Central memory CD8-positive, alpha-beta T cell (primary cell): ENCODE measurements around the gene IRS2.

Source experiments
- ATAC-seq: fragments of 150-1000 bp; cut with Tn5 transposase; replicated peaks from 2 replicates; pipeline ENCODE4 v1.10.0; 2022; ENCODE audit warnings: mild to moderate bottlenecking, moderate FRiP score, moderate number of reproducible peaks; ENCODE audit not compliant: poor library complexity, severe bottlenecking; ENCODE audit errors: extremely low read depth
- DNase-seq, 2 donors: peaks; one replicate each; pipeline ENCODE4 v3.0.0; 2021; ENCODE audit warnings: low spot score in 2 of 2
- H3K27ac Mint-ChIP-seq: one replicate; pipeline ENCODE4 v1.8.0; 2022; ENCODE audit warnings: low read depth, mild to moderate bottlenecking, moderate library complexity, mixed read lengths
- H3K27me3 Mint-ChIP-seq: one replicate; pipeline ENCODE4 v1.8.0; 2022; ENCODE audit warnings: mixed read lengths
- H3K36me3 Mint-ChIP-seq: one replicate; pipeline ENCODE4 v1.8.0; 2022; ENCODE audit warnings: mild to moderate bottlenecking, moderate library complexity, mixed read lengths; ENCODE audit not compliant: insufficient read depth
- H3K4me1 Mint-ChIP-seq: one replicate; pipeline ENCODE4 v1.8.0; 2022; ENCODE audit warnings: mixed read lengths
- H3K4me3 Mint-ChIP-seq: one replicate; pipeline ENCODE4 v1.8.0; 2022; ENCODE audit warnings: mild to moderate bottlenecking, moderate library complexity, mixed read lengths
- H3K9me3 Mint-ChIP-seq: one replicate; pipeline ENCODE4 v1.8.0; 2022; ENCODE audit warnings: mixed read lengths

Gene IRS2

DNA sequence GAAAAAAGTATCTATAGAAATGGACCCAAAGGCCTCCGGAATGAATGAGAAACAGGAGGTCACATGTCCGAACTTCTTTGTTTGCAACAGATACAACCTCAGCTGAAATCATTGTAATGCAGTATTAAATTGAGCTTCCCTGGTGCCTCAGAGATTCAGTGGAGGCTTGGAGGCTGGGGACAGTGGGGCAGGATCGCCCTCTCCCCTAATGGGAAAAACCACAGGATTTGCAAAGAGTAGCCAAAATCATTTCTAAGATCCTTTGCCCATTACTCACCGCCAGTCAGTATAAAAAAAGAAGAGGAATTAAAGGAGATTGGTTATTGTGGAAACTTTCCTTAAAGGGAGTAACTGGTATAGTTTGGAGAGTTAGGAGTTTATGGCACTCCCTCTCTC is 30.4 kb upstream of the IRS2 start:
- H3K27ac Mint-ChIP-seq: no peak overlapping the region
- H3K4me3 Mint-ChIP-seq: no peak overlapping the region
- H3K27me3 Mint-ChIP-seq: peaks cover 9% of the 10 kb centered on the region
- H3K4me1 Mint-ChIP-seq: peaks cover 5% of the 10 kb centered on the region
- H3K9me3 Mint-ChIP-seq: peaks cover 10% of the 10 kb centered on the region
- H3K36me3 Mint-ChIP-seq: no peaks in the 10 kb centered on the region
- no peak for DNase-seq
- no peak for ATAC-seq

DNA sequence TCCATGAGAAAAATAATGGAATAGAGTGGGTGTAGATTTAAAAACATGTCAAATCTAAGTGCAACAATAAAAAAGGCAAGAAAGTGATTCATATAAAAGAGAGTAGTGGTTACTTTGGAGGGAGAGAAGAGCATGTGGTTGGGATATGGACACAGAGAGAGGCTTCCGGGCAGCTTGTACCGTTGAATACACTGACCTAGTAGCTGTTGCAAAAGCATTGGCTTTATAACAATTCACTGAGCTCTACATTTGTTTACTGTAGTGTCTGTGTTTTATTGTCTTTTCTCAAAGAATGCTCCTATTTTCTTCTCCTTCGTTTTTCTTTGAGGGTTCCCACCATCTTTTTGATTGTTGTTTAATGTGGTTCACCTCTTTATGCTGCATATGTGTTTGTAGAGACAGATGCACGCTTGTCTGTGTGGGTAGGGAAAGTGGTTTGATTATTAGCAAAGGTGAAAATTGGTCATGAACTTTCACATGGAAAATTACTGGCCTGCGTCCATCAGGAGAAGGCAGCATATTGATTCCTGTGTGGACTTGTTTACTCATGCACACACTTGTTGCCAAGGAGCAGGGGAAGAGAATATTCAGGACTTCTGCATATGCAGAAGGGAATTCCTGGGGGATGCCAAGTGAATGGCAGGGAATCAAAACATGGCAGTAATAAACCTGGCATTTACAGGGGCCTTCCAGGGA is 29.9 kb upstream of the IRS2 start:
- no peak overlapping the region for H3K4me3 Mint-ChIP-seq
- H3K4me1 Mint-ChIP-seq: peaks cover 3% of the 10 kb centered on the region
- H3K36me3 Mint-ChIP-seq: no peaks in the 10 kb centered on the region
- H3K9me3 Mint-ChIP-seq: peaks cover 8% of the 10 kb centered on the region
- DNase-seq (no peak), ATAC-seq (no peak)
- peaks cover 9% of the 10 kb centered on the region for H3K27me3 Mint-ChIP-seq
- no peak overlapping the region for H3K27ac Mint-ChIP-seq

DNA sequence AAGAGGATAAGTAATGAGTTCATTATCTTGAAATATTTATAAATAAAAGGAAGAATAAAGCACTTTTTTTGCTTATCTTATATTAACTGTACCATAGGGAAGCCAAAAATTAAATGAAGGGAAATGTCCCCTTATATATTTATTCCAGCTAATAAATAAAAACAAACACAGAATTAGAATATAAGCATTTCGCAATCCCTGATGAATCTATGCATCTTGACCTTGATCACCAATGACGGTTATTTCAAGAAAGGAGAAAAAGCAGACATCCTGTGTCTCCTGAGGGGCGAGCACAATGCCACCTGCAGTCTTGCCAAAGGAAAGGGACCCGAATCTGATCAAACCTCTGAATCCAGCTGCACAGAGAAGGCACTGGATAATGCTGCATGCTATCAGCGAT is 29.3 kb upstream of the IRS2 start:
- DNase-seq (no peak), ATAC-seq (no peak)
- Mint-ChIP-seq H3K27ac (no peak overlapping the region), H3K27me3 (peaks cover 9% of the 10 kb centered on the region), H3K36me3 (no peaks in the 10 kb centered on the region), H3K4me1 (no peaks in the 10 kb centered on the region), H3K9me3 (peaks cover 4% of the 10 kb centered on the region), H3K4me3 (no peak overlapping the region)

DNA sequence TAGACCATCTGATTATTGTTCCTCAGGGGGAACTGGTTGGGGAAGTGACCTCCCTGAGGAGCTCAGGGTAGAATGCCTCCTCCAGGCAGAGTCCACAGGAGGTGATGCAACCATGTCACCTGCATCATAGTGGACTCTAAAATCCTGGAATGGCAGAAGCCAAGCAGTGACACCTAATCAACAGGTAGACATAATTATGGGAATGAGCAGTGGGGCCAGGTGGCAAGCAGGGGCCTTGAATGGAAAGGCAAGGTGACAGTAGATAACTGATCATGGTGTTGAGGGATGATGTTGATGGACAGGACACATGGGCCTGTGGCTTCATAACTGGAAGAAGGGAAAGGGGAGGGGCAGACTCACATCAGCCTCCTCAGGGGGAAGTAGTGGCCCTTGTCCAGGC is 27.3 kb upstream of the IRS2 start:
- Mint-ChIP-seq H3K4me3 (no peak overlapping the region), H3K9me3 (peaks cover 11% of the 10 kb centered on the region), H3K27me3 (peaks cover 9% of the 10 kb centered on the region), H3K4me1 (no peaks in the 10 kb centered on the region), H3K36me3 (no peaks in the 10 kb centered on the region), H3K27ac (no peak overlapping the region)
- DNase-seq (no peak), ATAC-seq (no peak)

DNA sequence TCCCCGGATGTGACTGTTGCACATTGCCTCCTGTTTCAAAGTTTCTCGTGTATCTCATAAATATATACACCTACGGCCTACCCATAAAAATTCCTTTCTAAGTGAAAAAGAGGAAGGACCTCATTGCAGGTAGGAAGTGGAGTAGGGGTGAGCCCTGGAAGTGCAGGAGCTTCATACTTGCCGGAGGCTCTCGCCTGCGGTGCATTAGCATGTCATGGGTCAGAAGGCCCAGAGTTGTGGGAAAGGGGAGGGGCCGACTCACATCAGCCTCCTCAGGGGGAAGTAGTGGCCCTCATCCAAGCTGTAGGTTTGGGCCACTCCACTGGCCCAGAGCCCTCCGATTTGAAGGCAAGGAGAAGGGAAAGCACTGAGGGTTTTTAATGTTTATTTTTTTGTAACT is 26.0 kb upstream of the IRS2 start:
- Mint-ChIP-seq H3K36me3 (no peaks in the 10 kb centered on the region), H3K4me3 (no peak overlapping the region), H3K9me3 (peaks cover 11% of the 10 kb centered on the region), H3K27me3 (peaks cover 9% of the 10 kb centered on the region), H3K4me1 (no peaks in the 10 kb centered on the region), H3K27ac (no peak overlapping the region)
- DNase-seq: no peak
- no peak for ATAC-seq

DNA sequence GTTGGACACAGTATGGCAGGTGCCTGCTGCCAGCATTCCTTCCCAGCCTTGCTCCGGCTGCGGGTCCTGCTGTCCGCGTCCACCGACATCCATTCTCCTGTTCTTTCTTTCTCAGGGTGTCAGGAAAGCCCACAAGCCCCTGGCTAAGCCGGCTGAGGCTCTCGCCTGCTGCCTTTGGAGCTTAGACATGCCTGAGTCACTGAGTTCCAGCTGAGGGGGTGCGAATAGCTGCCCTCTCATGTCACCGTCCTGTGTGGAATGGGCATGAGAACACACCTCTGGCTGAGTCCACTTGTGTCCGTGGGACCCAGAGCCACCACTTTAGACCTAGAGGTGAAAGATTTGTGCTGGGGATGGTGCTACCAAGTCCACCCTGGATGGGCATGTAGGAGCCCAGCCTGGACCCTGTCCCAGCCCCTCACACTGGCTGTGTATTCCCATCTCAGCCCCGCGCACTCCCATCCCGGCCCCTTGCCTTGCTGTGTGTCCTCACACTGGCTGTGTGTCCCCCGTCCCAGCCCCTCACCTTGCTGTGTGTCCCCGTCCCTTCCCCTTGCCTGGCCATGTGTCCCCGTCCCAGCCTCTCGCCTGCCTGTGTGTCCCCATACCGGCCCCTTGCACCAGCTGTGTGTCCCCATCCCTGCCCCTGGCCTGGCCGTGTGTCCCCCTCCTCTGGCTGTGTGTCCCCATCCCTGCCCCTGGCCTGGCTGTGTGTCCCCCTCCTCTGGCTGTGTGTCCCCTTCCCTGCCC is 24.6 kb upstream of the IRS2 start:
- Mint-ChIP-seq H3K27ac (no peak overlapping the region), H3K4me3 (no peak overlapping the region), H3K9me3 (peaks cover 6% of the 10 kb centered on the region), H3K4me1 (no peaks in the 10 kb centered on the region), H3K27me3 (peaks cover 9% of the 10 kb centered on the region), H3K36me3 (no peaks in the 10 kb centered on the region)
- no peak for DNase-seq
- no peak for ATAC-seq

DNA sequence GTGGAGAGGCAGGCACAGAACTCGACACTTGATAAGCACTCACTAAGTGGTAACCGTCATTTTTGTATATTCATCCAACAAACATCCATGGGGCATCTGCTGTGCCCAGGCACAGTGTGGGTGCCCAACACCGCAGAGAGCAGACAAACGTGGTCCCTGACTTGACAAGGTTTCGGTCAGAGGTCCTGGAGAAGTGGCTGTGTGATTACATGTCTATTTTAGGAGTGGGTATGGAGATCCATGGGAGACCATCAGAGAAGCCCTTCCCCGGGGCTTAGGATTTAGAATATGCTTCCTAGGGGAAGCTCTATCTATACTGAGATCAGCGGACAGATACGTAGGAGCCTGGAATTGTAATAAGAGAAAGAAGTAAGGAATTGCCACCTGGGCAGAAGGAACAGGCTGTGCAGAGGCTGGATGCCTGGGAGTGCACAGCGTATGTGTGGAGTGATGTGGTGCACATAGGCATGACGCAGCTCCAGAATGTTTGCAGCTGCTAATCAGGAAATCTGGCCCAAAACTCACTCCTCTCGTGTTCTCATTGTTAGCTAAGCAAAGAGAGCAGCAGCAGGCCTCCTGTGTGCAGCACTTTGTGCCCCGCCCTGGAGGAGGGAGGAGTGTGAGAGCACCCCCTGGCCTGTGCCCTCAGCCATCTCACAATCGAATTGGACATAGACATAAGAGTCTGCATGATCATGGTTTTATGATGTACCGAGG is 23.0 kb upstream of the IRS2 start:
- no peak for DNase-seq
- Mint-ChIP-seq H3K27ac (no peak overlapping the region), H3K4me1 (no peaks in the 10 kb centered on the region), H3K4me3 (no peak overlapping the region), H3K27me3 (peaks cover 9% of the 10 kb centered on the region), H3K9me3 (peaks cover 11% of the 10 kb centered on the region), H3K36me3 (no peaks in the 10 kb centered on the region)
- no peak for ATAC-seq

DNA sequence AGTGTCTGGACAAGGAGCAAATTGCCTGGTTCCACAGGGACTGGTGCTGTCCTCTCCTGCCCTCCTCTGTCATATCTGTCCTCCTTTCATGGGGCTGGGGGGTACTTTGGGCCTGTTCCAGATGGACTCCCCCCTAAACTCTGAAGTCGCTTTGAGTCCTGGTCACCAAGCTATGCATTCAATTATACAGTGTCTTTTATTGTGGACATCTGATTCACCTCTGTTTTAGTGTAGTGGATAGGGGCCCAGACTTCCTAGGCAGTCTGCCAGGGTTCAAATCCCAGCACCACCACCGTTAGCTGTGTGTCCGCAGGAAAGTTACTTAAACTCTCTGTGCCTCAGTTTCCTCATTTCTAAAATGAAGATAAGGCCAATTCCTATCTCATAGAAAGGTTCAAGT is 21.0 kb upstream of the IRS2 start:
- no peaks in the 10 kb centered on the region for H3K4me1 Mint-ChIP-seq
- H3K9me3 Mint-ChIP-seq: peaks cover 13% of the 10 kb centered on the region
- no peak for ATAC-seq

DNA sequence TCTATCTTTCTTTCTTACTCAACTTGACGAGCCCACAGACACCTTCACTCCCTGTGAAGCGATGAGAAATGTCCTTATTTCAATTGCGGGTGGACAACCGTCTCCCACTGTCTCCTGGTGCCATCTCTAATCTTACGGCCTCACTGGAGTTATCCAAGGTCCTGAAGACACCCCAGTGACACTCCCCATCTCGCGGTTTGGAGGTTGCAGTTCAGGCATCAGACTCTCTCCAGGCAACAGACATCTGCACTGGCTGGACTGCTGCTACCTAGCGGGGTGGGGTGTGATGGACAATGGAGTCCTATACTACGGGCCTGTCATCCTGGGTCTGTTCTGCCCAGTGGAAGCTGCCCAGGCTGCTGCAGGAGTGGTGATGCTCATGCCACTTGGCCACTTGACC is 18.3 kb upstream of the IRS2 start:
- Mint-ChIP-seq H3K4me1 (no peaks in the 10 kb centered on the region), H3K9me3 (peaks cover 13% of the 10 kb centered on the region), H3K4me3 (no peak overlapping the region), H3K36me3 (no peaks in the 10 kb centered on the region), H3K27me3 (no peaks in the 10 kb centered on the region), H3K27ac (no peak overlapping the region)
- DNase-seq: no peak
- no peak for ATAC-seq

More for the DNA sequence above, 21.0 kb upstream of the IRS2 start:
- H3K36me3 Mint-ChIP-seq: no peaks in the 10 kb centered on the region
- H3K27me3 Mint-ChIP-seq: no peaks in the 10 kb centered on the region
- H3K27ac Mint-ChIP-seq: no peak overlapping the region
- no peak overlapping the region for H3K4me3 Mint-ChIP-seq
- no peak for DNase-seq

DNA sequence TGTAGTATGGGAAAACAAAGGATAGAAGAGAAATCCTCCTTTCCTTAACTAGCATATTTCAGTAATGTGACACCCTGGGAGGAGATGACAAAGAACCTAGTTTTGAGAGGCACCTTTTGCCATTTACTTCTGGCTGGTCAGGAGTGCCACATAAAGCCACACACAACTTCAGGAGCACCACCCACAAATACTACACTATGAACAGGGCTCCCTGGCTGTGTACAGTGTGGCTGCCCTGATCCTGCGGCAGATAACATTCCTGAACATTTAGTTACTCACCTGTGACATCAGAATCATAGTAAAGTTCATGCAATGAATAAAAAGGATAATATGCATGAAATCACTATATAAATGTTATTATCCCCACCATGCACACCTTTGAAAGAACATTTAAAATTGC is 17.4 kb upstream of the IRS2 start:
- H3K27me3 Mint-ChIP-seq: no peaks in the 10 kb centered on the region
- H3K36me3 Mint-ChIP-seq: no peaks in the 10 kb centered on the region
- H3K27ac Mint-ChIP-seq: no peak overlapping the region
- H3K4me3 Mint-ChIP-seq: no peak overlapping the region
- H3K9me3 Mint-ChIP-seq: peaks cover 6% of the 10 kb centered on the region
- no peaks in the 10 kb centered on the region for H3K4me1 Mint-ChIP-seq
- ATAC-seq (no peak), DNase-seq (no peak)

DNA sequence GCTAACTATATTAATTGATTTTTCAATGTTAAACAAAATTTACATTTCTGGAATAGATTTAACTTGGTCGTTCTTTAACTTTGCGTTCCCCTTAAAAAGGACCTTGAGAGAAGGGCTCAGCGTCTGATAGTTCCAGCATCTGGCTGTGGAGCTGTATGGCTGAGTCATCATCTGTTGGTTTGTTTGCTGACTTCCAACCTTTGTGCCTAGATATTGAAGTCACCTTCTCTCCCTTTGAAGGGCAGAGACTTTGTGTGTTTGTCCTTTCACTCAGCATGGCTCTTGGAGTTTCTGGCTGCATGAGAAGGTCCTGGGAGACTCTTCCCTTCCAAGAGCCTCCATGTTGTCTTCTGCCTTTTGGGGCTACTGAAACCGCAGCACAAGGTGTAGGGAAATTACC is 16.6 kb upstream of the IRS2 start:
- no peak for DNase-seq
- H3K4me3 Mint-ChIP-seq: no peak overlapping the region
- H3K9me3 Mint-ChIP-seq: peaks cover 6% of the 10 kb centered on the region
- no peaks in the 10 kb centered on the region for H3K4me1 Mint-ChIP-seq
- ATAC-seq: no peak
- H3K27me3 Mint-ChIP-seq: no peaks in the 10 kb centered on the region
- H3K36me3 Mint-ChIP-seq: no peaks in the 10 kb centered on the region
- H3K27ac Mint-ChIP-seq: no peak overlapping the region

DNA sequence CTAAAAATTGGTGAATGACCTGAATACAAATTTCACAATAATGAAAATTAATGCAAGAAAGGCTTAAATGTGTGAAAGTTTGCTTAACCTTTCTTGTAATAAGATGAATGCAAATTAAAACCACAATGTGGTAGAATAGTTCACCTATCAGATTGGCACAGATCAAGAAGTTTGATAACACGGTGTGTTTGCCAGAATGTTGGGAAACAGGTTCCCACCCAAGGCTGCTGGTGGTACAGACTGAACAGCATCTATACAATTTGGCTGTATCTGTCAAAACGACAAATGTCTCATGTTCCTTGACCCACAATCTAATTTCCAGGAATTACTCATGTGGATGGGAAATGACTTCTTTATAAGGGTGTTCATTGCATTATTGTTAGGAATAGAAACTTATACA is 8.6 kb upstream of the IRS2 start:
- H3K27ac Mint-ChIP-seq: no peak overlapping the region
- ATAC-seq (no peak), DNase-seq (no peak)
- H3K36me3 Mint-ChIP-seq: no peaks in the 10 kb centered on the region
- peaks cover 8% of the 10 kb centered on the region for H3K27me3 Mint-ChIP-seq
- no peak overlapping the region for H3K4me3 Mint-ChIP-seq
- H3K4me1 Mint-ChIP-seq: no peaks in the 10 kb centered on the region
- H3K9me3 Mint-ChIP-seq: peaks cover 14% of the 10 kb centered on the region

DNA sequence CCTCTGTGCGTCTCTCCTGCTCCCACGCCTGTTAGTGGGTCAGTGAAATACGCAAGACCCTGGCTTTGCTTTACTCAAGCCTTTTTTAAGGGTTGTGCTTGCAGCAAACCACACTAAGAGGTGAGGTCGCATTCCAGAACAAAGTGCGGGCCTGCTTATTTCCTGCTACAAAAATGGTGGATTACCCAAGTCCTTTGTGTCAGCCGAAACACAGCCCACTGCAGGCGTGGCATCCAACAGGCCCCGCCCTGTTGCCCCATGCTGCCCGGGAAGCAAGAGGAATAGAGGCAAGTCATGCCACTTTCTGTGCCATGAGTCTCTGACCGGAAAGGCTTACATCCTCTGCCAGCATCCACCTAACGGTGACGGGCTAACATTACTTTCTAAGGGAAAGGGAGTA is 7.7 kb upstream of the IRS2 start:
- Mint-ChIP-seq H3K4me1 (no peaks in the 10 kb centered on the region), H3K4me3 (no peak overlapping the region), H3K36me3 (no peaks in the 10 kb centered on the region), H3K27me3 (peaks cover 14% of the 10 kb centered on the region), H3K27ac (no peak overlapping the region), H3K9me3 (peaks cover 14% of the 10 kb centered on the region)
- DNase-seq (no peak), ATAC-seq (no peak)
